MM.1S (cell line): ENCODE measurements around the gene CMTM5.
"Not testable (repeated sequence)": the region's sequence is repeated elsewhere in the genome, so short reads cannot be mapped to it uniquely, and the experiment has no call there.

Experiments
- CTCF ChIP-seq: fragments of 300-600 bp; sonication (generic); IDR thresholded peaks from 2 replicates; pipeline ENCODE4 v1.5.1; 2016; ENCODE audit warnings: antibody characterized with exemption, low read length, mixed read lengths
- EZH2 ChIP-seq: fragments of 300-600 bp; sonication (generic); optimal IDR thresholded peaks from 2 replicates; pipeline ENCODE3; 2017; ENCODE audit warnings: low read depth, mild to moderate bottlenecking, antibody characterized with exemption, low read length, mixed read lengths
- EZH2phosphoT487 ChIP-seq: fragments of 300-600 bp; sonication (generic); IDR thresholded peaks from 2 replicates; pipeline ENCODE4 v1.6.1; 2018; ENCODE audit warnings: antibody characterized with exemption, low read length

- not testable (repeated sequence) for TF ChIP-seq CTCF, EZH2phosphoT487, EZH2
Observed at GRCh38 chr14:23417269-23417668, 40.4 kb downstream of the CMTM5 start.
